ENCODE measurements around the gene TCP1. TPM values are rescaled to one million over a fixed set of nuclear protein-coding genes. Genes with fewer than 3 reads are reported as not detected.
"Not testable (repeated sequence)": the region's sequence is repeated elsewhere in the genome, so short reads cannot be mapped to it uniquely, and the experiment has no call there.

Gene TCP1
- total and polyA plus RNA-seq, 2 experiments from 2014 or later = 222 to 346 TPM

GRCh38 chr6:159826004-159826403, 36.6 kb upstream of the TCP1 start (continued):
- TF ChIP-seq ZNF462 (CRISPR knock-in tag; IDR thresholded peaks at IDR 0.05) = no peak
- no peak for TF ChIP-seq NANOG (IDR thresholded peaks at IDR 0.05; ENCODE audit: borderline replicate concordance)
- TF ChIP-seq EZH2phosphoT487 (IDR thresholded peaks at IDR 0.05; ENCODE audit: unreplicated experiment) = no peak

- not testable (repeated sequence) for H3K36me3 Mint-ChIP-seq (ENCODE audit: low read depth); ATAC-seq; H3K27ac Mint-ChIP-seq; H2AFZ ChIP-seq; H3K36me3 ChIP-seq (ENCODE audit: insufficient read depth); H3K27ac ChIP-seq (ENCODE audit: low read depth); DNase-seq (ENCODE audit: low spot score); H3K79me2 ChIP-seq (replicated peaks; ENCODE audit: insufficient read depth); H3K9me3 Mint-ChIP-seq; H3F3A ChIP-seq (replicated peaks; ENCODE audit: low read depth); H3K27me3 ChIP-seq (ENCODE audit: insufficient read depth); H3K4me3 Mint-ChIP-seq; H4K20me1 ChIP-seq (replicated peaks; ENCODE audit: insufficient read depth); H3K4me2 ChIP-seq; H3K9me2 ChIP-seq (ENCODE audit: insufficient read depth); H3K4me3 ChIP-seq; H3K4me1 ChIP-seq (ENCODE audit: insufficient read depth)
- peaks cover 21% of the 10 kb centered on the region for H3K4me1 Mint-ChIP-seq
- peaks cover 12% of the 10 kb centered on the region for H3K27me3 Mint-ChIP-seq (ENCODE audit: insufficient read depth, low read depth, poor library complexity)
Observed at GRCh38 chr6:159824690-159825089, 35.3 kb upstream of the TCP1 start.

- Mint-ChIP-seq H3K4me1 (peaks cover 22% of the 10 kb centered on the region), H3K4me3 (no peak overlapping the region), H3K9me3 (no peaks in the 10 kb centered on the region), H3K27ac (no peak overlapping the region), H3K36me3 (ENCODE audit: low read depth) (no peaks in the 10 kb centered on the region; the same call in 2 of the 3 replicates), H3K27me3 (ENCODE audit: insufficient read depth, low read depth, poor library complexity) (peaks cover 16% of the 10 kb centered on the region)
- H3F3A ChIP-seq (replicated peaks; ENCODE audit: low read depth) = no peaks in the 10 kb centered on the region
- H2AFZ ChIP-seq = no peak overlapping the region
- H3K27me3 ChIP-seq (ENCODE audit: insufficient read depth) = no peaks in the 10 kb centered on the region
- no peaks in the 10 kb centered on the region for H3K79me2 ChIP-seq (replicated peaks; ENCODE audit: insufficient read depth)
- H3K4me3 ChIP-seq = no peak overlapping the region
- H3K27ac ChIP-seq (ENCODE audit: low read depth) = no peak overlapping the region
- no peaks in the 10 kb centered on the region for H3K4me1 ChIP-seq (ENCODE audit: insufficient read depth)
- ATAC-seq (no peak), DNase-seq (ENCODE audit: low spot score) (no peak)
- H3K4me2 ChIP-seq = no peak overlapping the region
- no peaks in the 10 kb centered on the region for H3K9me2 ChIP-seq (ENCODE audit: insufficient read depth)
- H4K20me1 ChIP-seq (replicated peaks; ENCODE audit: insufficient read depth) = no peaks in the 10 kb centered on the region
- H3K36me3 ChIP-seq (ENCODE audit: insufficient read depth) = no peaks in the 10 kb centered on the region
- no peak for TF ChIP-seq EZH2 (IDR thresholded peaks at IDR 0.05; ENCODE audit: low read depth, unreplicated experiment)
- TF ChIP-seq ETS1 (IDR thresholded peaks at IDR 0.05) = no peak
- TF ChIP-seq EZH2phosphoT487 (IDR thresholded peaks at IDR 0.05; ENCODE audit: unreplicated experiment) = no peak
- TF ChIP-seq POLR2AphosphoS5 (IDR thresholded peaks at IDR 0.05; ENCODE audit: low read depth) = no peak
- TF ChIP-seq NANOG (IDR thresholded peaks at IDR 0.05; ENCODE audit: borderline replicate concordance) = no peak
- TF ChIP-seq ZNF114 (CRISPR knock-in tag; IDR thresholded peaks at IDR 0.05) = no peak
- TF ChIP-seq CTCF (conservative IDR thresholded peaks at IDR 0.05; ENCODE audit: low read depth in 2 of 2) = no peak
- no peak for TF ChIP-seq ZNF331 (CRISPR knock-in tag; IDR thresholded peaks at IDR 0.05; ENCODE audit: low read depth)
- TF ChIP-seq STAT1 (IDR thresholded peaks at IDR 0.05; ENCODE audit: unreplicated experiment) = no peak
- no peak for TF ChIP-seq JUNB (IDR thresholded peaks at IDR 0.05; ENCODE audit: unreplicated experiment)
Observed at GRCh38 chr6:159823953-159824352, 34.6 kb upstream of the TCP1 start.

Data from GM23338 (cell line).